ENCODE data around the gene LSMEM2.
"Not testable (repeated sequence)": the region's sequence is repeated elsewhere in the genome, so short reads cannot be mapped to it uniquely, and the experiment has no call there.

The LSMEM2 gene

GRCh38 chr3:50278123-50278879 is 586 bp upstream of the LSMEM2 start:
- no peak for DNase-seq (ENCODE audit: low spot score)

GRCh38 chr3:50279255-50280016 is 549 bp downstream of the LSMEM2 start:
- DNase-seq (ENCODE audit: low spot score): no peak

GRCh38 chr3:50284121-50284520 is 5.2 kb downstream of the LSMEM2 start:
- DNase-seq (ENCODE audit: low spot score): not testable (repeated sequence)

- no peak for DNase-seq (ENCODE audit: low spot score)
These were observed 7.7 kb downstream of the LSMEM2 start for GRCh38 chr3:50286322-50287227.

GRCh38 chr3:50287262-50287661 is 8.4 kb downstream of the LSMEM2 start:
- no peak for DNase-seq (ENCODE audit: low spot score)

- DNase-seq (ENCODE audit: low spot score): no peak
These were observed 9.6 kb downstream of the LSMEM2 start for GRCh38 chr3:50288387-50289007.

GRCh38 chr3:50289130-50289529 is 10.2 kb downstream of the LSMEM2 start:
- DNase-seq (ENCODE audit: low spot score): no peak

GRCh38 chr3:50290161-50290641 is 11.3 kb downstream of the LSMEM2 start:
- DNase-seq (ENCODE audit: low spot score): no peak

GRCh38 chr3:50292159-50293078 is 13.5 kb downstream of the LSMEM2 start, which contains the start of gene IFRD2:
TSS of gene IFRD2 (minus strand) at chr3:50292429. CDS start at chr3:50292274, 155 bp downstream.
- DNase-seq (ENCODE audit: low spot score): peak; percentile 92

GRCh38 chr3:50293079-50293801 is 14.4 kb downstream of the LSMEM2 start:
- DNase-seq (ENCODE audit: low spot score): no peak

- DNase-seq (ENCODE audit: low spot score): no peak
These were observed 15.2 kb downstream of the LSMEM2 start for GRCh38 chr3:50294089-50294488.

- no peak for DNase-seq (ENCODE audit: low spot score)
These were observed 15.9 kb downstream of the LSMEM2 start for GRCh38 chr3:50294492-50295403.

- no peak for DNase-seq (ENCODE audit: low spot score)
These were observed 16.9 kb downstream of the LSMEM2 start for GRCh38 chr3:50295553-50296431.

- no peak for DNase-seq (ENCODE audit: low spot score)
These were observed 18.0 kb downstream of the LSMEM2 start for GRCh38 chr3:50296721-50297383.

- no peak for DNase-seq (ENCODE audit: low spot score)
These were observed 18.5 kb downstream of the LSMEM2 start for GRCh38 chr3:50297384-50297775.

GRCh38 chr3:50297896-50298725 is 19.2 kb downstream of the LSMEM2 start:
- DNase-seq (ENCODE audit: low spot score): no peak
